ENCODE data around the gene DAPK1.

DAPK1 gene

DNA sequence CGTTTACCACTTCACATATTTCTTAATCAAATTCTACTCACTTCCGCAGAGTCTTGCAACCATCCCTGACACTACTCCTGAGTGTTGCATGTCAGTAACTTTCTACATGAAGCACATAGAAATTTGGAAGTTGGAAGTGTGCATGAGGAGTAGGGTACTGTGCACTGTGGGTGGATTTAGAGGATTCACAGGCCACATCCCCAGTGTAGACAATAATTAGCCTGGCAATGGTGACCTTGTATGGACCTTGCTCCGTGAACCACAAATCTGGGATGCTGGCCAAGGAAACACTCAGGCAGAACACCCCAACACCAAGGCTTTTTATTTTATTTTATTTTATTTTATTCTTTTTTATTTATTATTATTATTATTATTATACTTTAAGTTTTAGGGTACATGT is 253.8 kb downstream of the DAPK1 start:
- no peak for FAIRE-seq

GRCh38 chr9:87751868-87752267 is 254.2 kb downstream of the DAPK1 start:
- no peak for FAIRE-seq

GRCh38 chr9:87753313-87753712 is 255.6 kb downstream of the DAPK1 start:
- FAIRE-seq, result no peak
